H1 (cell line): Measurements from ENCODE around the gene SMIM5. TPM values are rescaled to one million over a fixed set of nuclear protein-coding genes. Genes with fewer than 3 reads are reported as not detected.

Experiments
- CTCF ChIA-PET: fragments of 300-600 bp; sonication (Branson Sonifier 250); formaldehyde crosslinking; loops from one replicate; lab custom pipeline; 2021; ENCODE audit not compliant: partially characterized antibody; lab: Charles Lee
- POLR2A ChIA-PET: fragments of 300-600 bp; sonication (Branson Sonifier 250); formaldehyde crosslinking; loops from one replicate; lab custom pipeline; 2021; ENCODE audit warnings: inconsistent platforms; ENCODE audit not compliant: partially characterized antibody; lab: Charles Lee
- DNase-seq, 2 experiments: peaks; one replicate each; pipeline versions ENCODE4 v3.0.0 to v3.0.0-alpha.2; 2010 to 2022; ENCODE audit warnings: low spot score in 2 of 2, low read depth in 1 of 2, mixed read lengths in 1 of 2
- FAIRE-seq: peaks from 2 replicates; lab custom pipeline; 2011; peaks lifted over from hg19 to GRCh38; lab: Jason Lieb, UNC
- H2AFZ ChIP-seq: 2 replicates; pipeline ENCODE4 v1.8.1; 2012; ENCODE audit warnings: low read length, inconsistent platforms
- H2AK5ac ChIP-seq: 2 replicates; pipeline ENCODE4 v1.6.1; 2013; ENCODE audit warnings: low read depth, low read length
- H2BK120ac ChIP-seq: replicated peaks from 2 replicates; pipeline ENCODE3; 2013; ENCODE audit warnings: low read depth, low read length, inconsistent platforms
- H2BK12ac ChIP-seq: 2 replicates; pipeline ENCODE4 v1.6.1; 2013; ENCODE audit warnings: low read depth, low read length
- H2BK15ac ChIP-seq: 2 replicates; pipeline ENCODE4 v1.6.1; 2013; ENCODE audit warnings: low read length
- H2BK20ac ChIP-seq: 2 replicates; pipeline ENCODE4 v1.6.1; 2013; ENCODE audit warnings: low read length
- H2BK5ac ChIP-seq: 2 replicates; pipeline ENCODE4 v1.6.1; 2013; ENCODE audit warnings: low read depth, low read length
- H3K14ac ChIP-seq: 2 replicates; pipeline ENCODE4 v1.6.1; 2013; ENCODE audit warnings: inconsistent platforms; ENCODE audit not compliant: insufficient read length
- H3K18ac ChIP-seq: 2 replicates; pipeline ENCODE4 v1.6.1; 2013; ENCODE audit warnings: low read length; ENCODE audit errors: extremely low read depth
- H3K23ac ChIP-seq: 2 replicates; pipeline ENCODE4 v1.6.1; 2013; ENCODE audit warnings: inconsistent platforms; ENCODE audit not compliant: insufficient read length
- H3K23me2 ChIP-seq: 2 replicates; pipeline ENCODE4 v1.6.1; 2013; ENCODE audit warnings: low read depth, low read length
- H3K27ac ChIP-seq: 2 replicates; pipeline ENCODE4 v1.6.1; 2011; ENCODE audit warnings: low read depth, low read length, inconsistent platforms
- H3K27me3 ChIP-seq, 4 experiments: replicated peaks in 1 of 4; 1 replicate in 1 of 4; 2 replicates in 3 of 4; pipeline versions ENCODE4 v1.6.1 to v1.8.1; 2011 to 2013; ENCODE audit warnings: low read length in 3 of 4, mild to moderate bottlenecking in 3 of 4, inconsistent platforms in 2 of 4, mixed read lengths in 2 of 4, moderate library complexity in 1 of 4; ENCODE audit not compliant: control insufficient read depth in 3 of 4, insufficient read depth in 3 of 4; ENCODE audit errors: extremely low read depth in 1 of 4
- H3K36me3 ChIP-seq, 4 experiments: 2 replicates each; pipeline versions ENCODE4 v1.6.1 to v1.8.1; 2011 to 2013; ENCODE audit warnings: mild to moderate bottlenecking in 4 of 4, low read length in 3 of 4, moderate library complexity in 2 of 4, control low read depth in 1 of 4, inconsistent platforms in 1 of 4; ENCODE audit not compliant: insufficient read depth in 4 of 4, control insufficient read depth in 2 of 4
- H3K4ac ChIP-seq: replicated peaks from 2 replicates; pipeline ENCODE3; 2013; ENCODE audit warnings: low read length, low read depth, mixed read lengths, inconsistent platforms; ENCODE audit not compliant: insufficient read length
- H3K4me1 ChIP-seq, 4 experiments: replicated peaks in 1 of 4; 1 replicate in 1 of 4; 2 replicates in 3 of 4; pipeline versions ENCODE4 v1.6.1 to v1.8.1; 2011 to 2013; ENCODE audit warnings: low read length in 3 of 4, inconsistent platforms in 2 of 4, mixed read lengths in 1 of 4; ENCODE audit not compliant: insufficient read depth in 4 of 4, control insufficient read depth in 3 of 4
- H3K4me2 ChIP-seq, 2 experiments: 2 replicates each; pipeline versions ENCODE4 v1.6.1 to v1.8.1; 2011 to 2013; ENCODE audit warnings: low read depth in 2 of 2, low read length in 2 of 2, control low read depth in 1 of 2, inconsistent platforms in 1 of 2, mild to moderate bottlenecking in 1 of 2; ENCODE audit not compliant: insufficient read depth in 1 of 2
- H3K4me3 ChIP-seq, 4 experiments: fragments of 200-600, 300-600 bp in 1 of 4; sonication (generic), shearing (Covaris generic), sonication (Bioruptor Twin) in 1 of 4; 2 replicates each; pipeline versions ENCODE4 v1.5.1 to v1.8.1; 2011 to 2016; ENCODE audit warnings: low read length in 4 of 4, low read depth in 3 of 4, control low read depth in 2 of 4, inconsistent platforms in 2 of 4, mild to moderate bottlenecking in 2 of 4, mixed read lengths in 1 of 4, moderate library complexity in 1 of 4; ENCODE audit not compliant: insufficient read depth in 2 of 4; ENCODE audit errors: extremely low read depth in 1 of 4
- H3K56ac ChIP-seq: replicated peaks from 2 replicates; pipeline ENCODE3; 2013; ENCODE audit warnings: low read depth, mild to moderate bottlenecking, mixed read lengths, low read length, inconsistent platforms; ENCODE audit not compliant: insufficient read length
- H3K79me1 ChIP-seq: 2 replicates; pipeline ENCODE4 v1.6.1; 2013; ENCODE audit warnings: low read depth, low read length, control low read depth
- H3K79me2 ChIP-seq, 2 experiments: 2 replicates each; pipeline versions ENCODE4 v1.6.1 to v1.8.1; 2012 to 2013; ENCODE audit warnings: low read length in 2 of 2, mild to moderate bottlenecking in 2 of 2, inconsistent platforms in 1 of 2; ENCODE audit not compliant: insufficient read depth in 2 of 2, control insufficient read depth in 1 of 2
- H3K9ac ChIP-seq, 4 experiments: replicated peaks in 1 of 4; 1 replicate in 1 of 4; 2 replicates in 3 of 4; pipeline versions ENCODE4 v1.6.1 to v1.8.1; 2011 to 2013; ENCODE audit warnings: low read depth in 3 of 4, low read length in 3 of 4, control low read depth in 2 of 4, mild to moderate bottlenecking in 2 of 4, moderate library complexity in 2 of 4, inconsistent platforms in 1 of 4; ENCODE audit errors: extremely low read depth in 1 of 4
- H3K9me3 ChIP-seq, 2 experiments: 2 replicates each; pipeline versions ENCODE4 v1.6.1 to v1.8.1; 2012 to 2013; ENCODE audit warnings: mild to moderate bottlenecking in 2 of 2, moderate library complexity in 2 of 2, control low read depth in 1 of 2, inconsistent platforms in 1 of 2, low read depth in 1 of 2, low read length in 1 of 2, mixed read lengths in 1 of 2; ENCODE audit not compliant: insufficient read depth in 2 of 2
- H4K20me1 ChIP-seq, 2 experiments: replicated peaks in 1 of 2; 2 replicates each; pipeline versions ENCODE3 to v1.8.1; 2011 to 2013; ENCODE audit warnings: inconsistent platforms in 2 of 2, low read length in 2 of 2, mild to moderate bottlenecking in 1 of 2; ENCODE audit not compliant: insufficient read depth in 2 of 2, control insufficient read depth in 1 of 2
- H4K5ac ChIP-seq: 2 replicates; pipeline ENCODE4 v1.6.1; 2013; ENCODE audit warnings: low read length, low read depth, mixed read lengths, inconsistent platforms; ENCODE audit not compliant: insufficient read length
- H4K8ac ChIP-seq: 2 replicates; pipeline ENCODE4 v1.8.0; 2013; ENCODE audit warnings: mild to moderate bottlenecking, moderate library complexity, low read length, inconsistent platforms; ENCODE audit not compliant: insufficient read depth; ENCODE audit errors: extremely low read depth
- H4K91ac ChIP-seq: replicated peaks from 2 replicates; pipeline ENCODE3; 2013; ENCODE audit warnings: low read length, mixed read lengths, inconsistent platforms; ENCODE audit not compliant: insufficient read length
- KDM1A ChIP-seq: fragments of 200-600, 300-600 bp; sonication (generic); IDR thresholded peaks from 2 replicates; pipeline ENCODE4 v1.7.1; 2016; ENCODE audit warnings: mild to moderate bottlenecking, low read length, borderline replicate concordance
- SIN3A ChIP-seq, 2 experiments: IDR thresholded peaks in 1 of 2; conservative IDR thresholded peaks in 1 of 2; 2 replicates each; pipeline ENCODE4 v1.6.1; 2011 to 2012; ENCODE audit warnings: low read length in 2 of 2, improper control_type of control experiment in 1 of 2, low read depth in 1 of 2, mild to moderate bottlenecking in 1 of 2
- SIX5 ChIP-seq: IDR thresholded peaks from 2 replicates; pipeline ENCODE4 v1.6.1; 2011; ENCODE audit warnings: mild to moderate bottlenecking, low read depth, low read length
- WGBS, 2 experiments: shearing (Covaris generic) in 1 of 2; methylation state at CpG; one replicate each; pipeline versions ENCODE4 v1.1.6 to v1.1.7; 2013 to 2015; ENCODE audit warnings: low lambda C conversion rate in 2 of 2, mixed read lengths in 2 of 2, inconsistent platforms in 1 of 2, low coverage in 1 of 2, missing lambda C conversion rate in 1 of 2; ENCODE audit not compliant: insufficient replicate concordance in 2 of 2, insufficient coverage in 1 of 2, insufficient read length in 1 of 2; ENCODE audit errors: extremely low coverage in 1 of 2, missing lambda C conversion rate in 1 of 2; 5-methylcytosine and 5-hydroxymethylcytosine counted together
- polyA plus RNA-seq, 7 experiments: library from polyadenylated mRNA; depleted of rRNA in 3 of 7; stranded (reverse) in 5 of 7; unstranded in 2 of 7; fragments of >200 nt in 5 of 7; fragments of 200-250 nt in 2 of 7; gene quantifications; 1 replicate in 5 of 7; 2 replicates in 1 of 7; 4 replicates in 1 of 7; pipeline versions ENCODE4 v1.2.1 to v1.2.3, GENCODE V29; 2011 to 2013; ENCODE audit warnings: missing spikeins in 2 of 7, mixed read lengths in 2 of 7
- total RNA-seq: library from RNA; stranded (reverse); fragmentation: NEBNext Ultra II Directional; extraction: Animal tissue kit (Norgen Biotek cat#: 25700); gene quantifications from 2 replicates; pipeline ENCODE4 v1.2.1, GENCODE V29; 2021

SMIM5 gene
- total and polyA plus RNA-seq, 2 of the 8 experiments (the other 6 are each of a cell fraction or from before 2014, with no cell fraction given) = not detected

GRCh38 chr17:75645889-75646637 lies 12.8 kb downstream of the SMIM5 start:
- no peak overlapping the region for H2BK120ac ChIP-seq
- H2BK15ac ChIP-seq = 0 out of 2 replicates have a peak overlapping the region, but pooled peaks have one; percentile 61
- H3K4me2 ChIP-seq = no peak overlapping the region
- H2AK5ac ChIP-seq = no peak overlapping the region
- ChIA-PET POLR2A (interaction anchor here (0.9 to 1.9 kb wide), 8 partner anchors 8 to 112 kb away, joined by 3 to 7 read pairs (median 4); no protein-coding TSS in a partner anchor), CTCF (interaction anchor here (1.1 to 59.2 kb wide), 4 partner anchors 2 to 119 kb away, joined by 3 to 2200 read pairs (median 1256); partner anchors contain the start of genes GALK1, RECQL5, SAP30BP and SMIM5)
- no peak overlapping the region; a peak in 2 of 7 replicates for H3K9ac ChIP-seq
- H3K9me3 ChIP-seq = no peaks in the 10 kb centered on the region
- H4K91ac ChIP-seq = no peak overlapping the region
- H4K5ac ChIP-seq = no peak overlapping the region
- no peak overlapping the region for H3K56ac ChIP-seq
- no peak overlapping the region for H3K14ac ChIP-seq
- H2BK20ac ChIP-seq = no peak overlapping the region
- H3K4me3 ChIP-seq = no peak overlapping the region
- peak overlapping the region; percentile 30; the same call in 1 of the 2 replicates for H3K27ac ChIP-seq
- no peak for FAIRE-seq
- no peak overlapping the region for H2AFZ ChIP-seq
- DNase-seq = peak in 1 of 2 experiments; percentile 43
- peak overlapping the region; percentile 17; the same call in 1 of the 2 replicates for H2BK12ac ChIP-seq
- H4K8ac ChIP-seq = no peak overlapping the region
- H3K23ac ChIP-seq = no peak overlapping the region
- peak overlapping the region; percentile 54 for H2BK5ac ChIP-seq
- no peaks in the 10 kb centered on the region for H4K20me1 ChIP-seq
- H3K23me2 ChIP-seq = no peaks in the 10 kb centered on the region
- H3K27me3 ChIP-seq = no peaks in the 10 kb centered on the region
- no peaks in the 10 kb centered on the region; a peak in 1 of 4 replicates for H3K79me2 ChIP-seq
- 89% methylated on average over 16 of the region's 17 CpGs; no CpG with 5 or more reads in 1 of the 2 experiments for WGBS, 2 experiments
- H3K4ac ChIP-seq = no peak overlapping the region
- peaks cover 6 to 20% (median 10%) of the 10 kb centered on the region in 4 experiments; a peak in 7 of 8 replicates for H3K36me3 ChIP-seq
- no peaks in the 10 kb centered on the region; the same call in 1 of the 2 replicates for H3K79me1 ChIP-seq
- H3K18ac ChIP-seq = no peak overlapping the region
- H3K4me1 ChIP-seq = peaks cover 5 to 16% (median 10%) of the 10 kb centered on the region in 4 experiments
- TF ChIP-seq SIX5 (no peak), SIN3A (conservative IDR thresholded peaks at IDR 0.05 in 1 of 2, IDR thresholded peaks at IDR 0.05 in 1 of 2; ENCODE audit: low read depth in 1 of 2, low read length in 2 of 2) (no peak), KDM1A (no peak)
